ENCODE results near the gene LPCAT2. TPM values are rescaled to one million over a fixed set of nuclear protein-coding genes. Genes with fewer than 3 reads are reported as not detected.

The LPCAT2 gene
- total and polyA plus RNA-seq, 2 of the 8 experiments (the other 6 are each of a cell fraction or from before 2014, with no cell fraction given): 2.2 to 10.6 TPM

- no peak overlapping the region for H3K27ac ChIP-seq (ENCODE audit: low read depth, low read length)
- H3K9me3 ChIP-seq (ENCODE audit: insufficient read depth in 2 of 2, low read depth in 1 of 2, low read length in 1 of 2): peaks cover 2 to 3% of the 10 kb centered on the region in 2 experiments; a peak in 2 of 4 replicates
- no peak overlapping the region for H3K56ac ChIP-seq (replicated peaks; ENCODE audit: insufficient read length, low read depth, low read length)
- ChIA-PET CTCF (ENCODE audit: partially characterized antibody) (interaction anchor here (0.9 to 2.3 kb wide), 20 partner anchors 8 to 218 kb away, joined by 3 to 23 read pairs (median 5); no protein-coding TSS in a partner anchor), POLR2A (ENCODE audit: partially characterized antibody) (no interaction called here)
- no peak for DNase-seq (ENCODE audit: low read depth in 1 of 2, low spot score in 2 of 2)
- no peak overlapping the region for H3K4ac ChIP-seq (replicated peaks; ENCODE audit: insufficient read length, low read depth, low read length)
- no peak overlapping the region for H3K23ac ChIP-seq (ENCODE audit: insufficient read length)
- no peak overlapping the region for H4K91ac ChIP-seq (replicated peaks; ENCODE audit: insufficient read length, low read length)
- no peak overlapping the region for H4K8ac ChIP-seq (ENCODE audit: extremely low read depth, insufficient read depth, low read length)
- H3K4me3 ChIP-seq (ENCODE audit: extremely low read depth in 1 of 4, insufficient read depth in 2 of 4, low read depth in 3 of 4, low read length in 4 of 4): no peak overlapping the region
- no peak overlapping the region for H2BK12ac ChIP-seq (ENCODE audit: low read depth, low read length)
- FAIRE-seq: no peak
- WGBS, 2 experiments (ENCODE audit: extremely low coverage in 1 of 2, insufficient coverage in 1 of 2, insufficient read length in 1 of 2, insufficient replicate concordance in 2 of 2, low coverage in 1 of 2, low lambda C conversion rate in 2 of 2, missing lambda C conversion rate in 1 of 2): 55% methylated on average over 2 of the region's 2 CpGs; no CpG with 5 or more reads in 1 of the 2 experiments
- no peak overlapping the region for H2BK5ac ChIP-seq (ENCODE audit: low read depth, low read length)
- no peak overlapping the region for H2AFZ ChIP-seq (ENCODE audit: low read length)
- H2BK120ac ChIP-seq (replicated peaks; ENCODE audit: low read depth, low read length): no peak overlapping the region
- no peaks in the 10 kb centered on the region for H3K79me2 ChIP-seq (ENCODE audit: control insufficient read depth in 1 of 2, insufficient read depth in 2 of 2, low read length in 2 of 2)
- H3K18ac ChIP-seq (ENCODE audit: extremely low read depth, low read length): no peak overlapping the region
- no peaks in the 10 kb centered on the region for H3K23me2 ChIP-seq (ENCODE audit: low read depth, low read length)
- no peak overlapping the region for H2BK20ac ChIP-seq (ENCODE audit: low read length)
- H4K20me1 ChIP-seq (replicated peaks in 1 of 2; ENCODE audit: control insufficient read depth in 1 of 2, insufficient read depth in 2 of 2, low read length in 2 of 2): no peaks in the 10 kb centered on the region
- H3K36me3 ChIP-seq (ENCODE audit: control insufficient read depth in 2 of 4, insufficient read depth in 4 of 4, low read length in 3 of 4): no peaks in the 10 kb centered on the region
- no peak overlapping the region for H3K14ac ChIP-seq (ENCODE audit: insufficient read length)
- no peak overlapping the region for H2BK15ac ChIP-seq (ENCODE audit: low read length)
- no peak overlapping the region for H3K9ac ChIP-seq (replicated peaks in 1 of 4; ENCODE audit: extremely low read depth in 1 of 4, low read depth in 3 of 4, low read length in 3 of 4)
- no peaks in the 10 kb centered on the region; a peak in 1 of 7 replicates for H3K27me3 ChIP-seq (replicated peaks in 1 of 4; ENCODE audit: control insufficient read depth in 3 of 4, extremely low read depth in 1 of 4, insufficient read depth in 3 of 4, low read length in 3 of 4)
- no peak overlapping the region for H2AK5ac ChIP-seq (ENCODE audit: low read depth, low read length)
- H4K5ac ChIP-seq (ENCODE audit: insufficient read length, low read depth, low read length): no peak overlapping the region
- no peaks in the 10 kb centered on the region for H3K79me1 ChIP-seq (ENCODE audit: low read depth, low read length)
- H3K4me1 ChIP-seq (replicated peaks in 1 of 4; ENCODE audit: control insufficient read depth in 3 of 4, insufficient read depth in 4 of 4, low read length in 3 of 4): peaks cover 0 to 3% (median 2%) of the 10 kb centered on the region in 4 experiments; a peak in 1 of 7 replicates
- H3K4me2 ChIP-seq (ENCODE audit: insufficient read depth in 1 of 2, low read depth in 2 of 2, low read length in 2 of 2): no peak overlapping the region
- TF ChIP-seq TEAD4 (IDR thresholded peaks at IDR 0.05; ENCODE audit: low read depth, low read length) (no peak), EGR1 (IDR thresholded peaks at IDR 0.05; ENCODE audit: borderline replicate concordance, low read depth, low read length) (no peak), CREB1 (IDR thresholded peaks at IDR 0.05) (no peak), CHD2 (IDR thresholded peaks at IDR 0.05; ENCODE audit: low read length) (no peak), SIRT6 (IDR thresholded peaks at IDR 0.05; ENCODE audit: low read length) (no peak), KDM1A (IDR thresholded peaks at IDR 0.05; ENCODE audit: borderline replicate concordance, low read length) (no peak), RBBP5 (IDR thresholded peaks at IDR 0.05; ENCODE audit: borderline replicate concordance, low read depth, low read length) (no peak)
- TF ChIP-seq, protein P1, sequence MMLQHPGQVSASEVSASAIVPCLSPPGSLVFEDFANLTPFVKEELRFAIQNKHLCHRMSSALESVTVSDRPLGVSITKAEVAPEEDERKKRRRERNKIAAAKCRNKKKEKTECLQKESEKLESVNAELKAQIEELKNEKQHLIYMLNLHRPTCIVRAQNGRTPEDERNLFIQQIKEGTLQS (IDR thresholded peaks at IDR 0.05; ENCODE audit: insufficient read depth, low read depth, low read length): no peak
These were observed 114.8 kb downstream of the LPCAT2 start for GRCh38 chr16:55623640-55624039.
